ENCODE results near the gene RRP1B. TPM values are rescaled to one million over a fixed set of nuclear protein-coding genes. Genes with fewer than 3 reads are reported as not detected.

The RRP1B gene
- total RNA-seq, 1 experiment from 2014 or later: 44.2 TPM

DNA sequence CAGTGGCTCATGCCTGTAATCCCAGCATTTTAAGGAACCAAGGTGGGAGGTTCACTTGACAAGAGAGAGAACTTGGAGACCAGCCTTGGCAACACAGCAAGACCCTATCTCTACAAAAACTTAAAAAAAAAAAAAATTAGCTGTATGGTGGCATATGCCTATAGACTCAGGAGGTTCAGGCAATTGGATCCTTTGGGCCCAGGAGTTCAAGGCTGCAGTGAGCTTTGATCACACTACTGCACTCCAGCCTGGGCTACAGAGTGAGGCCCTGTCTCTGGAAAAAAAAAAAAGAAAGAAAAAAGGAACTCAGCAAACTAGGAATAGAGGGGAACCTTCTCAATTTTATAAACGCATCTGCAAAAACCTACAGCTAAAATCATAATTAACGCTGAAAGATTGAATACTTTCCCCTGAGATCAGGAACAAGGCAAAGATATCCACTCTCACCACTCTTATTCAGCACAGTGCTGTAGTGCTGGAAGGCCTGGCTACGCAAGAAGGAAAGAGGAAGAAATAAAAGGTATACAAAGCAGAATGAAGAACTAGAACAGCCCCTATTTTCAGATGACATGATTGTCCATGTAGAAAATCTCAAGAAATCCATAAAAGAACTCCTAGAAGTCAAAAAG is 21.7 kb upstream of the RRP1B start:
- Histone ChIP-seq H3K27ac (ENCODE audit: low read length) (no peak overlapping the region), H2AFZ (ENCODE audit: low read length) (no peak overlapping the region), H4K20me1 (ENCODE audit: low read length) (no peaks in the 10 kb centered on the region), H3K9me3 (ENCODE audit: low read length) (no peaks in the 10 kb centered on the region), H3K4me2 (ENCODE audit: low read length) (no peak overlapping the region), H3K4me1 (ENCODE audit: insufficient read depth, low read length) (peaks cover 11% of the 10 kb centered on the region), H3K36me3 (ENCODE audit: low read depth, low read length) (no peaks in the 10 kb centered on the region), H3K79me2 (ENCODE audit: low read length) (no peaks in the 10 kb centered on the region), H3F3A (ENCODE audit: low read length, unreplicated experiment) (no peaks in the 10 kb centered on the region), H3K9me2 (replicated peaks; ENCODE audit: low read length) (no peaks in the 10 kb centered on the region), H3K27me3 (ENCODE audit: low read length) (no peaks in the 10 kb centered on the region), H3K9ac (ENCODE audit: low read length) (no peak overlapping the region), H3K4me3 (ENCODE audit: low read length) (no peak overlapping the region)
- DNase-seq: no peak
- intact Hi-C loops (cut with micrococcal nuclease): no loop called here
- TF ChIP-seq EZH2 (IDR thresholded peaks at IDR 0.05; ENCODE audit: low read length, unreplicated experiment): no peak
- TF ChIP-seq, protein P1, sequence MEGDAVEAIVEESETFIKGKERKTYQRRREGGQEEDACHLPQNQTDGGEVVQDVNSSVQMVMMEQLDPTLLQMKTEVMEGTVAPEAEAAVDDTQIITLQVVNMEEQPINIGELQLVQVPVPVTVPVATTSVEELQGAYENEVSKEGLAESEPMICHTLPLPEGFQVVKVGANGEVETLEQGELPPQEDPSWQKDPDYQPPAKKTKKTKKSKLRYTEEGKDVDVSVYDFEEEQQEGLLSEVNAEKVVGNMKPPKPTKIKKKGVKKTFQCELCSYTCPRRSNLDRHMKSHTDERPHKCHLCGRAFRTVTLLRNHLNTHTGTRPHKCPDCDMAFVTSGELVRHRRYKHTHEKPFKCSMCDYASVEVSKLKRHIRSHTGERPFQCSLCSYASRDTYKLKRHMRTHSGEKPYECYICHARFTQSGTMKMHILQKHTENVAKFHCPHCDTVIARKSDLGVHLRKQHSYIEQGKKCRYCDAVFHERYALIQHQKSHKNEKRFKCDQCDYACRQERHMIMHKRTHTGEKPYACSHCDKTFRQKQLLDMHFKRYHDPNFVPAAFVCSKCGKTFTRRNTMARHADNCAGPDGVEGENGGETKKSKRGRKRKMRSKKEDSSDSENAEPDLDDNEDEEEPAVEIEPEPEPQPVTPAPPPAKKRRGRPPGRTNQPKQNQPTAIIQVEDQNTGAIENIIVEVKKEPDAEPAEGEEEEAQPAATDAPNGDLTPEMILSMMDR (conservative IDR thresholded peaks at IDR 0.05; ENCODE audit: low read depth, low read length): no peak
- no peak for TF ChIP-seq EZH2phosphoT487 (IDR thresholded peaks at IDR 0.05; ENCODE audit: borderline replicate concordance, low read length)
- ChIA-PET POLR2A (ENCODE audit: unreplicated experiment) (no interaction called here), CTCF (no interaction called here)
- no peak for ATAC-seq
- BruUV-seq (replicated peaks): no TSS peak

DNA sequence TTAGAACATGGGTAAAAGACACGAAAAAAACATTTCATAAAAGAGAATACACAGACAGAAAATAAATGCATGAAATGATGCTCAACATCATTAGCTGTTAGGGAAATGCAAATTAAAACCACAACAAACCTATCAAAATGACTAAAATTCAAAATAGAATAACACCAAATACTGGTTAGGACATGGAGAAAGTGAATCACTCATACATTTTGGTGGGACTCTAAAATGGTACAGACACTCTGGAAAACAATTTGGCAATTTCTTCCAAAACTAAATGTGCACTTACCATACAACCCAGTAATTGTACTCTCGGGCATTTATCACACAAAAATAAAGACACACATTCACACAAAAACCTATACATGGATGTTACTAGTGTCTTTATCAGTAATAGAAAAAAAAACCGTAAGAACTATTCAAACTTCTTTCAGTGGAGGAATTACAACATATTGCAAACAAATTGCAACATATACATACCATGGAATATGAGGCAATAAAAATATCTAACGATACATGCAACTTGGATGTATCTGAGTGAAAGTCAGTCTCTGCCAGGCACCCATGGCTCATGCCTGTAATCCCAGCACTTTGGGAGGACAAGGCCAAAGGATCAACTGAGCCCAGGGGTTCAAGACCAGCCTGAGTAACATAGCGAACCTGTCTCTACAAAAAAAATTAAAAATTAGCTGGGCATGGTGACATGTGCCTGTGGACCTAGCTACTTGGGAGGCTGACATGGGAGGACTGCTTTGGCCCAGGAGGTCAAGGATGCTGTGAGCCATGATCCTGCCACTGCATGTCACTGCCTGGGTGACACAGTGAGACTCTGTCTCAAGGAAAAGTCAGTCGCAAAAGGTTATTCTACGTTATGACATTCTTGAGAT is 19.6 kb upstream of the RRP1B start:
- Histone ChIP-seq H3K36me3 (ENCODE audit: low read depth, low read length) (no peaks in the 10 kb centered on the region), H4K20me1 (ENCODE audit: low read length) (no peaks in the 10 kb centered on the region), H3K9me3 (ENCODE audit: low read length) (no peaks in the 10 kb centered on the region), H3K27ac (ENCODE audit: low read length) (no peak overlapping the region), H3K9me2 (replicated peaks; ENCODE audit: low read length) (no peaks in the 10 kb centered on the region), H3K4me3 (ENCODE audit: low read length) (no peak overlapping the region), H3K27me3 (ENCODE audit: low read length) (no peaks in the 10 kb centered on the region), H3K79me2 (ENCODE audit: low read length) (no peaks in the 10 kb centered on the region), H3K4me2 (ENCODE audit: low read length) (no peak overlapping the region), H3K4me1 (ENCODE audit: insufficient read depth, low read length) (peaks cover 18% of the 10 kb centered on the region), H2AFZ (ENCODE audit: low read length) (no peak overlapping the region), H3K9ac (ENCODE audit: low read length) (no peak overlapping the region), H3F3A (ENCODE audit: low read length, unreplicated experiment) (no peaks in the 10 kb centered on the region)
- CTCF ChIA-PET: no interaction called here
- intact Hi-C loops (cut with micrococcal nuclease): loop anchor here (10.0 kb wide), 1 partner anchor 325 kb away; no protein-coding TSS in a partner anchor
- DNase-seq: peak; percentile 59
- TF ChIP-seq EZH2phosphoT487 (IDR thresholded peaks at IDR 0.05; ENCODE audit: borderline replicate concordance, low read length) (no peak), EZH2 (IDR thresholded peaks at IDR 0.05; ENCODE audit: low read length, unreplicated experiment) (no peak)
- TF ChIP-seq, protein P1 (conservative IDR thresholded peaks at IDR 0.05; ENCODE audit: low read depth, low read length): no peak
- no peak for ATAC-seq
- BruUV-seq (replicated peaks): TSS peak; percentile 37
- POLR2A ChIA-PET (ENCODE audit: unreplicated experiment): no interaction called here

DNA sequence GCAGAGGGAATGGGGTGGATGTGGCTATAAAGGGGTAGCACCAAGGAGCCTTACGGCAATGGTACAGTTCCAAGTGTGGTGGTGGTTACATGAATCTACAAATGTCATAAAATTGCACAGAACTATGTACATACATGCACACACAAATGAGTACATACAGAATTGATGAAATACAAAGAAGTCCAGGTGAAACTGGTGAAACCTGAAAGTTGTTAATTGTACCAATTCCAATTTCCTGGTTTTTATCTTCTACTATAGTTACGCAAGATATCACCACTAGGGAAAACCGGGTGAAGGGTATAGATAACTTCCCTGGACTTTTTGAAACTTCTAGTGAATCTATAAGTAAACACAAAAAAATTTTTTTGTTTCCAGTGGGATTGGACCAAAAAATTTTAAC is 19.0 kb upstream of the RRP1B start:
- H3K36me3 ChIP-seq (ENCODE audit: low read depth, low read length): no peaks in the 10 kb centered on the region
- intact Hi-C loops (cut with micrococcal nuclease): loop anchor here (10.0 kb wide), 1 partner anchor 326 kb away; no protein-coding TSS in a partner anchor
- POLR2A ChIA-PET (ENCODE audit: unreplicated experiment): no interaction called here
- H3K9me3 ChIP-seq (ENCODE audit: low read length): no peaks in the 10 kb centered on the region
- DNase-seq (peak; percentile 30), ATAC-seq (no peak)
- H3K27me3 ChIP-seq (ENCODE audit: low read length): no peaks in the 10 kb centered on the region
- H3F3A ChIP-seq (ENCODE audit: low read length, unreplicated experiment): peaks cover 5% of the 10 kb centered on the region
- H3K4me3 ChIP-seq (ENCODE audit: low read length): no peak overlapping the region
- no peaks in the 10 kb centered on the region for H4K20me1 ChIP-seq (ENCODE audit: low read length)
- H3K79me2 ChIP-seq (ENCODE audit: low read length): no peaks in the 10 kb centered on the region
- H3K27ac ChIP-seq (ENCODE audit: low read length): no peak overlapping the region
- no TSS peak for BruUV-seq (replicated peaks)
- H3K9ac ChIP-seq (ENCODE audit: low read length): no peak overlapping the region
- H3K4me2 ChIP-seq (ENCODE audit: low read length): no peak overlapping the region
- peaks cover 25% of the 10 kb centered on the region for H3K4me1 ChIP-seq (ENCODE audit: insufficient read depth, low read length)
- H3K9me2 ChIP-seq (replicated peaks; ENCODE audit: low read length): no peaks in the 10 kb centered on the region
- CTCF ChIA-PET: no interaction called here
- no peak for TF ChIP-seq EZH2 (IDR thresholded peaks at IDR 0.05; ENCODE audit: low read length, unreplicated experiment)
- TF ChIP-seq, protein P1 (conservative IDR thresholded peaks at IDR 0.05; ENCODE audit: low read depth, low read length): no peak
- no peak for TF ChIP-seq EZH2phosphoT487 (IDR thresholded peaks at IDR 0.05; ENCODE audit: borderline replicate concordance, low read length)
- H2AFZ ChIP-seq (ENCODE audit: low read length): no peak overlapping the region

Data from PC-3 (cell line).